Upper lobe of right lung (tissue), 1 donor: ENCODE results near the gene HTT. TPM values are rescaled to one million over a fixed set of nuclear protein-coding genes. Genes with fewer than 3 reads are reported as not detected.
A peak's percentile ranks its signal among the peaks of the same experiment; 100 is the strongest.

ENCODE experiments used
- ATAC-seq: fragments of 200-7000 bp; cut with Tn5 transposase; one replicate; pipeline ENCODE4 v1.9.1; 2020; ENCODE audit warnings: mild to moderate bottlenecking, moderate library complexity
- DNase-seq: peaks from one replicate; pipeline ENCODE4 v3.0.0-alpha.2; 2020
- H3K27ac ChIP-seq: fragments of 200-600 bp; one replicate; pipeline ENCODE4 v1.8.0; 2022
- H3K27me3 ChIP-seq: fragments of 200-600 bp; one replicate; pipeline ENCODE4 v1.8.0; 2022; ENCODE audit warnings: mild to moderate bottlenecking
- H3K36me3 ChIP-seq: fragments of 200-600 bp; one replicate; pipeline ENCODE4 v1.8.0; 2022
- H3K4me1 ChIP-seq: fragments of 200-600 bp; one replicate; pipeline ENCODE4 v1.8.0; 2022
- H3K4me3 ChIP-seq: fragments of 200-600 bp; one replicate; pipeline ENCODE4 v1.8.0; 2022; ENCODE audit warnings: mild to moderate bottlenecking
- H3K9me3 ChIP-seq: fragments of 200-600 bp; one replicate; pipeline ENCODE4 v1.8.0; 2022
- CTCF ChIP-seq: fragments of 200-600 bp; IDR thresholded peaks from one replicate; pipeline ENCODE4 v1.8.0; 2022; ENCODE audit warnings: antibody characterized with exemption
- intact Hi-C: fragments of 100-400 bp; cut with DNase I; formaldehyde crosslinking; loops from one replicate; pipeline ENCODE4 v1.11.0; 2022
- total RNA-seq: library from RNA; stranded (reverse); fragmentation: NEBNext Ultra II Directional; extraction: Animal tissue kit (Norgen Biotek cat#: 25700); gene quantifications from one replicate; pipeline ENCODE4 v1.2.1, GENCODE V29; 2021
- donor health status: DM: no; HTN: yes; CAD: no; lungs with severe emphysema.

Gene HTT
- total RNA-seq, 1 donor from 2014 or later: 73.6 TPM

GRCh38 chr4:3193531-3194203, 119.2 kb downstream of the HTT start:
- ATAC-seq (no peak), DNase-seq (no peak)
- H3K27ac ChIP-seq: no peak overlapping the region
- H3K9me3 ChIP-seq: no peaks in the 10 kb centered on the region
- no peaks in the 10 kb centered on the region for H3K4me1 ChIP-seq
- peaks cover 60% of the 10 kb centered on the region for H3K36me3 ChIP-seq
- no peaks in the 10 kb centered on the region for H3K27me3 ChIP-seq
- peak; percentile 39 for TF ChIP-seq CTCF
- intact Hi-C loops: loop anchor here (10.0 kb wide), 1 partner anchor 241 kb away; no protein-coding TSS in a partner anchor
- H3K4me3 ChIP-seq: no peak overlapping the region

GRCh38 chr4:3196670-3197359, 122.3 kb downstream of the HTT start:
- Histone ChIP-seq H3K36me3 (peaks cover 49% of the 10 kb centered on the region), H3K27me3 (no peaks in the 10 kb centered on the region), H3K27ac (no peak overlapping the region), H3K4me3 (no peak overlapping the region), H3K4me1 (peaks cover 11% of the 10 kb centered on the region), H3K9me3 (no peaks in the 10 kb centered on the region)
- no peak for DNase-seq
- TF ChIP-seq CTCF: no peak
- no peak for ATAC-seq
- intact Hi-C loops: loop anchor here (10.0 kb wide), 1 partner anchor 238 kb away; no protein-coding TSS in a partner anchor

- Histone ChIP-seq H3K27ac (no peak overlapping the region), H3K4me3 (no peak overlapping the region), H3K9me3 (no peaks in the 10 kb centered on the region), H3K4me1 (peaks cover 18% of the 10 kb centered on the region), H3K36me3 (peaks cover 44% of the 10 kb centered on the region), H3K27me3 (no peaks in the 10 kb centered on the region)
- TF ChIP-seq CTCF: no peak
- no peak for DNase-seq
- no peak for ATAC-seq
- intact Hi-C loops: loop anchor here (10.0 kb wide), 1 partner anchor 237 kb away; no protein-coding TSS in a partner anchor
These were observed 123.1 kb downstream of the HTT start for GRCh38 chr4:3197366-3198105.

- intact Hi-C loops: loop anchor here (10.0 kb wide), 1 partner anchor 236 kb away; no protein-coding TSS in a partner anchor
- Histone ChIP-seq H3K36me3 (peaks cover 35% of the 10 kb centered on the region), H3K27ac (peak overlapping the region; percentile 30), H3K9me3 (no peaks in the 10 kb centered on the region), H3K4me1 (peaks cover 29% of the 10 kb centered on the region), H3K27me3 (no peaks in the 10 kb centered on the region), H3K4me3 (no peak overlapping the region)
- ATAC-seq: no peak
- TF ChIP-seq CTCF: no peak
- DNase-seq: no peak
These were observed 124.4 kb downstream of the HTT start for GRCh38 chr4:3198906-3199305.

- Histone ChIP-seq H3K27ac (peak overlapping the region; percentile 42), H3K4me1 (peaks cover 37% of the 10 kb centered on the region), H3K36me3 (peaks cover 39% of the 10 kb centered on the region), H3K27me3 (no peaks in the 10 kb centered on the region), H3K9me3 (no peaks in the 10 kb centered on the region), H3K4me3 (no peak overlapping the region)
- no peak for TF ChIP-seq CTCF
- intact Hi-C loops: loop anchor here (10.0 kb wide), 1 partner anchor 235 kb away; no protein-coding TSS in a partner anchor
- DNase-seq: no peak
- no peak for ATAC-seq
These were observed 125.4 kb downstream of the HTT start for GRCh38 chr4:3199653-3200422.
